ENCODE measurements around the gene DCAF17. TPM values are rescaled to one million over a fixed set of nuclear protein-coding genes. Genes with fewer than 3 reads are reported as not detected.

Gene DCAF17
- polyA plus RNA-seq, 2 of the 4 experiments (the other 2 are of a cell fraction), result 11.5 to 26.9 TPM

- peak; percentile 77 to 80 for ATAC-seq
- Histone ChIP-seq H3K4me3 (peak within 1 kb of the TSS; percentile 79), H3K4me1 (peaks cover 17% of the 10 kb centered on the region), H3K4me2 (peak within 1 kb of the TSS; percentile 90), H3K27ac (peak within 1 kb of the TSS; percentile 79 to 94), H3K9me3 (no peaks in the 10 kb centered on the region)
- ChIA-PET CTCF (interaction anchor here (0.6 to 1.8 kb wide), 4 partner anchors 182 to 1508 kb away, joined by 3 to 4 read pairs (median 4); partner anchors contain the start of gene GORASP2), POLR2A (interaction anchor here (0.6 to 2.5 kb wide), 5 partner anchors 10 to 568 kb away, joined by 3 to 9 read pairs (median 7); partner anchors contain the start of genes DCAF17 and METTL8)
- DNase-seq (ENCODE audit: low read depth in 1 of 2, low spot score in 1 of 2), result peak; percentile 45 to 78
- FAIRE-seq, result no peak
- WGBS (ENCODE audit: missing lambda C conversion rate), result 6% methylated on average over 23 of the region's 45 CpGs
- TF ChIP-seq CTCF (IDR thresholded peaks at IDR 0.05) (peak; percentile 25; the same call in 2 of the 3 replicates), JUN (IDR thresholded peaks at IDR 0.05) (peak in 1 of 2 experiments; percentile 47; a peak in 2 of 5 replicates), USF2 (IDR thresholded peaks at IDR 0.05) (no peak), NPAS2 (CRISPR knock-in tag; IDR thresholded peaks at IDR 0.05; ENCODE audit: borderline replicate concordance) (no peak), HES2 (IDR thresholded peaks at IDR 0.05) (no peak), ESRRA (IDR thresholded peaks at IDR 0.05; ENCODE audit: borderline replicate concordance, low read length) (no peak), TFCP2L1 (CRISPR knock-in tag; IDR thresholded peaks at IDR 0.05) (no peak), PHF8 (IDR thresholded peaks at IDR 0.05; ENCODE audit: borderline replicate concordance, low read depth) (peak; percentile 37; the same call in 1 of the 2 replicates), FOXS1 (CRISPR knock-in tag; IDR thresholded peaks at IDR 0.05) (no peak), SREBF2 (IDR thresholded peaks at IDR 0.05) (no peak), GATA3 (IDR thresholded peaks at IDR 0.05; ENCODE audit: borderline replicate concordance) (no peak), BCL3 (IDR thresholded peaks at IDR 0.05) (peak; percentile 58; the same call in 1 of the 3 replicates), CHD2 (IDR thresholded peaks at IDR 0.05; ENCODE audit: low read length, partially characterized antibody) (no peak), POLR2A (IDR thresholded peaks at IDR 0.05; ENCODE audit: low read length) (peak; percentile 19; the same call in 1 of the 2 replicates), ZC3H11A (IDR thresholded peaks at IDR 0.05) (no peak), HDAC2 (IDR thresholded peaks at IDR 0.05) (peak; percentile 40; the same call in 1 of the 2 replicates), EHF (CRISPR knock-in tag; IDR thresholded peaks at IDR 0.05) (no peak), HEYL (CRISPR knock-in tag; IDR thresholded peaks at IDR 0.05) (no peak), RAD21 (conservative IDR thresholded peaks at IDR 0.05 in 1 of 2, IDR thresholded peaks at IDR 0.05 in 1 of 2) (no peak), CEBPB (IDR thresholded peaks at IDR 0.05) (no peak), ZFP36 (IDR thresholded peaks at IDR 0.05; ENCODE audit: borderline replicate concordance, partially characterized antibody) (no peak), KDM5A (IDR thresholded peaks at IDR 0.05) (no peak), JUNB (IDR thresholded peaks at IDR 0.05) (no peak)
- TF ChIP-seq, protein P1, sequence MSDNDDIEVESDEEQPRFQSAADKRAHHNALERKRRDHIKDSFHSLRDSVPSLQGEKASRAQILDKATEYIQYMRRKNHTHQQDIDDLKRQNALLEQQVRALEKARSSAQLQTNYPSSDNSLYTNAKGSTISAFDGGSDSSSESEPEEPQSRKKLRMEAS (IDR thresholded peaks at IDR 0.05), result peak; percentile 59
Measured at GRCh38 chr2:171522052-171522787, 88.2 kb downstream of the DCAF17 start, which contains the start of gene CYBRD1. TSS of gene CYBRD1 (plus strand) at chr2:171522474. CDS start at chr2:171522546, 72 bp downstream.

Measured in A549 (cell line).